Gastroesophageal sphincter (tissue), 4 donors: ENCODE results near the gene MAML2. TPM values are rescaled to one million over a fixed set of nuclear protein-coding genes. Genes with fewer than 3 reads are reported as not detected.

Experiments used
- ATAC-seq: fragments of 150-250 bp; one replicate; pipeline ENCODE4 v1.9.1; 2016; ENCODE audit warnings: mild to moderate bottlenecking, moderate library complexity
- H3K27ac ChIP-seq, 4 donors: fragments of 200-600 bp; sonication (generic) in 3 of 4; 1 replicate in 3 of 4; 2 replicates in 1 of 4; pipeline ENCODE4 v1.5.1; 2016 to 2019
- H3K27me3 ChIP-seq: fragments of 200-600 bp; sonication (generic); one replicate; pipeline ENCODE4 v1.5.1; 2019
- H3K36me3 ChIP-seq, 2 donors: fragments of 200-600 bp; sonication (generic); one replicate each; pipeline ENCODE4 v1.5.1; 2019; ENCODE audit warnings: control low read depth in 1 of 2
- H3K4me1 ChIP-seq, 3 donors: fragments of 200-600 bp; sonication (generic); 1 replicate in 2 of 3; 2 replicates in 1 of 3; pipeline ENCODE4 v1.5.1; 2016 to 2019; ENCODE audit warnings: control low read depth in 2 of 3
- H3K4me3 ChIP-seq, 2 donors: fragments of 200-600 bp; sonication (generic); one replicate each; pipeline ENCODE4 v1.5.1; 2019; ENCODE audit warnings: mild to moderate bottlenecking in 1 of 2, moderate library complexity in 1 of 2
- H3K9me3 ChIP-seq, 3 donors: fragments of 200-600 bp; sonication (generic); one replicate each; pipeline ENCODE4 v1.5.1; 2017 to 2019; ENCODE audit warnings: control low read depth in 2 of 3
- CTCF ChIP-seq, 4 experiments: fragments of 200-600 bp in 2 of 4; fragments of 450-650 bp in 2 of 4; sonication (generic) in 1 of 4; IDR thresholded peaks; one replicate each; pipeline ENCODE4 v1.5.1; 2017 to 2019; ENCODE audit warnings: antibody characterized with exemption in 4 of 4, mild to moderate bottlenecking in 2 of 4, moderate library complexity in 2 of 4
- EP300 ChIP-seq: sonication (generic); formaldehyde crosslinking; IDR thresholded peaks from one replicate; pipeline ENCODE4 v1.6.1; 2017; ENCODE audit warnings: antibody characterized with exemption, mild to moderate bottlenecking
- POLR2A ChIP-seq, 2 donors: fragments of 450-650 bp; IDR thresholded peaks; one replicate each; pipeline ENCODE4 v1.6.1; 2017; ENCODE audit warnings: antibody characterized with exemption in 2 of 2, mild to moderate bottlenecking in 2 of 2, moderate library complexity in 1 of 2
- POLR2AphosphoS5 ChIP-seq: sonication (generic); formaldehyde crosslinking; IDR thresholded peaks from one replicate; pipeline ENCODE4 v1.6.1; 2017; ENCODE audit warnings: antibody characterized with exemption
- WGBS, 2 donors: methylation state at CpG; one replicate each; pipeline ENCODE4 v1.1.5; 2018; ENCODE audit warnings: low coverage in 1 of 2; 5-methylcytosine and 5-hydroxymethylcytosine counted together
- total RNA-seq, 4 donors: library from RNA; depleted of rRNA; stranded (reverse); fragments of >200 nt; gene quantifications; one replicate each; pipeline ENCODE4 v1.1.0, GENCODE V29; 2016

The MAML2 gene
- total RNA-seq, 4 donors from 2014 or later = 15.8 to 31.8 (median 23.7) TPM

- no peaks in the 10 kb centered on the region for H3K9me3 ChIP-seq
- H3K27me3 ChIP-seq = no peaks in the 10 kb centered on the region
- no peaks in the 10 kb centered on the region for H3K36me3 ChIP-seq
- H3K4me3 ChIP-seq = no peak overlapping the region
- no peak for ATAC-seq
- peaks cover 0 to 4% (median 0%) of the 10 kb centered on the region in 3 donors for H3K4me1 ChIP-seq
- TF ChIP-seq EP300 (no peak), POLR2A (IDR thresholded peaks at IDR 0.05) (no peak), CTCF (IDR thresholded peaks at IDR 0.05) (no peak), POLR2AphosphoS5 (no peak)
- H3K27ac ChIP-seq = no peak overlapping the region
- 92 to 96% methylated on average over 4 of the region's 4 CpGs for WGBS, 2 donors
Observed at GRCh38 chr11:96179905-96180304, 163.1 kb downstream of the MAML2 start.

- no peak overlapping the region for H3K27ac ChIP-seq
- H3K4me1 ChIP-seq = peaks cover 0 to 4% (median 0%) of the 10 kb centered on the region in 3 donors
- TF ChIP-seq EP300 (no peak), POLR2AphosphoS5 (no peak), POLR2A (IDR thresholded peaks at IDR 0.05) (no peak), CTCF (IDR thresholded peaks at IDR 0.05) (no peak)
- no peaks in the 10 kb centered on the region for H3K36me3 ChIP-seq
- no peaks in the 10 kb centered on the region for H3K27me3 ChIP-seq
- no peak for ATAC-seq
- H3K4me3 ChIP-seq = no peak overlapping the region
- no peaks in the 10 kb centered on the region for H3K9me3 ChIP-seq
- 81 to 90% methylated on average over 6 of the region's 6 CpGs for WGBS, 2 donors
Observed at GRCh38 chr11:96178887-96179279, 164.1 kb downstream of the MAML2 start.

DNA sequence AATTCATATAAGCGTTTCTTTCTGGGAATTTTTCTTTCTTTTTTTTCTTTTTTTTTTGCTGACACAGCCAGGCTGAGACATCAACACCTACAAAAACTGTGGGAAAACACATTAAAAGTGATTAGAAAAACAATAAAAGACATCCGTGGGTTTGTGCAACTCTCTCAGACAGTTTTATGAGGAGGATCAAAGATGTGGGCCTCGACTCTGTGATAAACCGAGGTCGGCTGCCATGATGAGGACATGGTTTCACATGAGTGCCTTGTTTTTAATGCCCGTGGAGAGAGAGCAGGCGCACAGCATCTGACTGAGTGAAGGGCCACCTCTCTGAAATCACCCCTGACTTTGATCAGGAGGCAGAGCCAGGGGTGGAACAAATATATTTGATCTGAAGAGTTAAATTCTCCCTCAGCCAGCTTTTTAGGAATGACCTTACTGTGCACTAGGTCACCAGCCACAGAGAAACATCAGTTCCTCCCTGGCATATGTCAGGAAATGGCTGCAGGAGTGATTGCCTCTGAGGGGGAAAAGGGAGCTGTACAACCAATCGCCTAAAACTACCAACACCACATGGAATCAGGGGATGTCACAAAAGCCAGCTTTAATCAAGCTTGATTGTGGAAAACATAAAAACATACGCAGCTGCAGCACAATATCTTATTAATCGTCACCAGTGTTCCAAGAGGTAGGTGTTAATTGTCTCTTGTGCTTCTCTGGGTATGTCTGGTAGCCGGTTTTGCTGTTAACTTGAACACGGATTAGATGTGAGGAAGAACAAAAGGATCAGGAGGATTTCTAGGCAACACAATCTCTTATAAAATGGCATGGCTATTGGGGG lies 164.7 kb downstream of the MAML2 start:
- Histone ChIP-seq H3K27ac (no peak overlapping the region), H3K9me3 (no peaks in the 10 kb centered on the region), H3K36me3 (no peaks in the 10 kb centered on the region), H3K27me3 (no peaks in the 10 kb centered on the region), H3K4me1 (peaks cover 0 to 4% (median 0%) of the 10 kb centered on the region in 3 donors), H3K4me3 (no peak overlapping the region)
- TF ChIP-seq POLR2AphosphoS5 = no peak
- TF ChIP-seq EP300 = no peak
- no peak for TF ChIP-seq POLR2A (IDR thresholded peaks at IDR 0.05)
- TF ChIP-seq CTCF (IDR thresholded peaks at IDR 0.05) = no peak
- no peak for ATAC-seq
- 59 to 89% methylated on average over 9 to 12 of the region's 12 CpGs for WGBS, 2 donors

- Histone ChIP-seq H3K4me1 (peaks cover 0 to 4% (median 0%) of the 10 kb centered on the region in 3 donors), H3K27me3 (no peaks in the 10 kb centered on the region), H3K36me3 (no peaks in the 10 kb centered on the region), H3K27ac (no peak overlapping the region), H3K4me3 (no peak overlapping the region), H3K9me3 (no peaks in the 10 kb centered on the region)
- 68 to 88% methylated on average over 2 to 3 of the region's 3 CpGs for WGBS, 2 donors
- no peak for TF ChIP-seq EP300
- TF ChIP-seq POLR2AphosphoS5 = no peak
- TF ChIP-seq POLR2A (IDR thresholded peaks at IDR 0.05) = no peak
- no peak for TF ChIP-seq CTCF (IDR thresholded peaks at IDR 0.05)
- no peak for ATAC-seq
Observed at GRCh38 chr11:96177146-96177545, 165.8 kb downstream of the MAML2 start.

DNA sequence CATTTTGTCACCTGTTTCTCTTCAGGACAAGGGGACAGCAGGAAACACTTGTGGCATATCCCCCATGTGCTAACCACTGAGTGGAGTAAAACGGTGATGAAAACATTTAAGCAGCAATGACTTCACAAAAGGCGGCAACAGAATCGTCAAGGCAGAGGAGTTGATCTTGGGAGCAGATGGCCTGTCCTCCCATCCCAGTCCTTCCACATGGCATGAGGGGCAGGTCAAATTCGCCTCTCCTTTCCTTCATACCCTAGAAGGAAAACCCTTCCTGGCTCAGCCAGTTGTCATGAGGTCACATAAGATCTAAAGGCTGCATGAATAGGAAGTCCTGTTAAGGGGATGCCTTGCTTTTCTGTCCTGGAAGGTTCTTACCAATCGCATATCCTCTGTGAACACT lies 169.1 kb downstream of the MAML2 start:
- no peaks in the 10 kb centered on the region for H3K36me3 ChIP-seq
- no peaks in the 10 kb centered on the region for H3K9me3 ChIP-seq
- no peak overlapping the region for H3K4me3 ChIP-seq
- no peak overlapping the region for H3K27ac ChIP-seq
- TF ChIP-seq POLR2AphosphoS5 (no peak), CTCF (IDR thresholded peaks at IDR 0.05) (no peak), POLR2A (IDR thresholded peaks at IDR 0.05) (no peak), EP300 (no peak)
- no peak for ATAC-seq
- 86 to 90% methylated on average over 2 to 4 of the region's 5 CpGs for WGBS, 2 donors
- no peaks in the 10 kb centered on the region for H3K27me3 ChIP-seq
- H3K4me1 ChIP-seq = peaks cover 0 to 10% (median 5%) of the 10 kb centered on the region in 3 donors
